Keratinocyte (primary cell): ENCODE measurements around the gene IL6R. TPM values are rescaled to one million over a fixed set of nuclear protein-coding genes. Genes with fewer than 3 reads are reported as not detected.
A peak's percentile ranks its signal among the peaks of the same experiment; 100 is the strongest.

ENCODE experiments used
- DNase-seq: peaks from one replicate; pipeline ENCODE4 v3.0.0-alpha.2; 2011; ENCODE audit warnings: low read depth, missing footprints, low spot score
- FAIRE-seq: peaks from 2 replicates; lab custom pipeline; 2011; peaks lifted over from hg19 to GRCh38; lab: Jason Lieb, UNC
- H2AFZ ChIP-seq: 2 replicates; pipeline ENCODE4 v1.6.0; 2012; ENCODE audit warnings: low read length, control low read depth, inconsistent platforms; ENCODE audit not compliant: control insufficient read depth
- H3K27ac ChIP-seq: 2 replicates; pipeline ENCODE4 v1.5.1; 2011; ENCODE audit warnings: low read length; ENCODE audit not compliant: control insufficient read depth, insufficient read depth
- H3K27me3 ChIP-seq: 3 replicates; pipeline ENCODE4 v1.6.0; 2011; ENCODE audit warnings: low read length; ENCODE audit not compliant: control insufficient read depth, insufficient read depth; ENCODE audit errors: extremely low read depth
- H3K36me3 ChIP-seq, 2 experiments: 2 replicates in 1 of 2; 3 replicates in 1 of 2; pipeline ENCODE4 v1.5.1; 2011; ENCODE audit warnings: low read length in 2 of 2, mild to moderate bottlenecking in 1 of 2; ENCODE audit not compliant: control insufficient read depth in 2 of 2, insufficient read depth in 2 of 2; ENCODE audit errors: extremely low read depth in 1 of 2
- H3K4me1 ChIP-seq: 3 replicates; pipeline ENCODE4 v1.5.1; 2011; ENCODE audit warnings: low read length; ENCODE audit not compliant: control insufficient read depth, insufficient read depth; ENCODE audit errors: extremely low read depth
- H3K4me2 ChIP-seq: 3 replicates; pipeline ENCODE4 v1.6.0; 2011; ENCODE audit warnings: low read depth, low read length; ENCODE audit not compliant: control insufficient read depth, insufficient read depth; ENCODE audit errors: extremely low read depth
- H3K4me3 ChIP-seq, 3 experiments: fragments of 200-600 bp in 1 of 3; sonication (generic) in 1 of 3; 2 replicates in 2 of 3; 3 replicates in 1 of 3; pipeline ENCODE4 v1.5.1; 2011 to 2016; ENCODE audit warnings: low read length in 3 of 3, mild to moderate bottlenecking in 3 of 3, control low read depth in 2 of 3, inconsistent platforms in 1 of 3, low read depth in 1 of 3, mixed read lengths in 1 of 3, mixed run types in 1 of 3, moderate library complexity in 1 of 3; ENCODE audit not compliant: control insufficient read depth in 2 of 3, insufficient read depth in 2 of 3; ENCODE audit errors: extremely low read depth in 1 of 3
- H3K79me2 ChIP-seq: 2 replicates; pipeline ENCODE4 v1.6.0; 2012; ENCODE audit warnings: low read length; ENCODE audit not compliant: control insufficient read depth, insufficient read depth
- H3K9ac ChIP-seq: 3 replicates; pipeline ENCODE4 v1.6.0; 2011; ENCODE audit warnings: low read length; ENCODE audit not compliant: control insufficient read depth, insufficient read depth; ENCODE audit errors: extremely low read depth
- H3K9me1 ChIP-seq: 3 replicates; pipeline ENCODE4 v1.6.0; 2011; ENCODE audit warnings: low read length; ENCODE audit not compliant: control insufficient read depth, insufficient read depth; ENCODE audit errors: extremely low read depth
- H3K9me3 ChIP-seq: 2 replicates; pipeline ENCODE4 v1.5.1; 2012; ENCODE audit warnings: low read depth, low read length; ENCODE audit not compliant: control insufficient read depth
- H4K20me1 ChIP-seq: 3 replicates; pipeline ENCODE4 v1.6.0; 2011; ENCODE audit warnings: low read length; ENCODE audit not compliant: control insufficient read depth, insufficient read depth; ENCODE audit errors: extremely low read depth
- CTCF ChIP-seq, 3 experiments: IDR thresholded peaks in 1 of 3; conservative IDR thresholded peaks in 1 of 3; optimal IDR thresholded peaks in 1 of 3; 2 replicates in 2 of 3; 3 replicates in 1 of 3; pipeline versions ENCODE3 to v1.5.1; 2011; ENCODE audit warnings: low read length in 3 of 3, mild to moderate bottlenecking in 3 of 3, moderate library complexity in 2 of 3, control low read depth in 1 of 3, inconsistent platforms in 1 of 3; ENCODE audit not compliant: insufficient read depth in 2 of 3; ENCODE audit errors: extremely low read depth in 1 of 3
- EZH2 ChIP-seq: IDR thresholded peaks from one replicate; pipeline ENCODE4 v1.6.1; 2012; ENCODE audit warnings: inconsistent platforms, mild to moderate bottlenecking, low read length, moderate library complexity
- dilution Hi-C: fragments of 300-500 bp; cut with MboI; formaldehyde crosslinking; loops from one replicate; pipeline ENCODE4 v1.7.0; 2020; ENCODE audit warnings: low sequenced_read_pairs; ENCODE audit not compliant: extremely low pct_ligation_motif_present
- polyA plus RNA-seq, 5 experiments: library from polyadenylated mRNA; depleted of rRNA in 3 of 5; stranded (reverse) in 3 of 5; stranded (forward) in 1 of 5; unstranded in 1 of 5; fragments of >200 nt; gene quantifications; 1 replicate in 1 of 5; 2 replicates in 3 of 5; 3 replicates in 1 of 5; pipeline versions ENCODE4 v1.2.1 to v1.2.3, GENCODE V29; 2011 to 2012; ENCODE audit warnings: missing spikeins in 2 of 5, low read depth in 1 of 5, low replicate concordance in 1 of 5

Gene IL6R
- polyA plus RNA-seq, 1 donor (not counting 4 experiments of a cell fraction or from before 2014, with no cell fraction given) = 12.6 TPM

- TF ChIP-seq CTCF (optimal IDR thresholded peaks at IDR 0.05 in 1 of 3, IDR thresholded peaks at IDR 0.05 in 1 of 3, conservative IDR thresholded peaks at IDR 0.05 in 1 of 3; ENCODE audit: extremely low read depth in 1 of 3, insufficient read depth in 2 of 3, low read length in 3 of 3) (no peak), EZH2 (no peak)
- peaks cover 34% of the 10 kb centered on the region for H3K4me1 ChIP-seq
- H3K9ac ChIP-seq = no peak overlapping the region
- H3K27ac ChIP-seq = no peak overlapping the region
- dilution Hi-C loops = no loop called here
- no peak overlapping the region for H3K4me2 ChIP-seq
- H3K9me1 ChIP-seq = no peaks in the 10 kb centered on the region
- H3K79me2 ChIP-seq = peaks cover 9% of the 10 kb centered on the region
- no peaks in the 10 kb centered on the region for H3K36me3 ChIP-seq
- no peaks in the 10 kb centered on the region for H3K27me3 ChIP-seq
- no peak overlapping the region for H3K4me3 ChIP-seq
- no peaks in the 10 kb centered on the region for H3K9me3 ChIP-seq
- DNase-seq (no peak), FAIRE-seq (no peak)
- H4K20me1 ChIP-seq = no peaks in the 10 kb centered on the region
- no peak overlapping the region for H2AFZ ChIP-seq
Measured at GRCh38 chr1:154403983-154404382, 1.2 kb upstream of the IL6R start.

GRCh38 chr1:154404511-154404931, 622 bp upstream of the IL6R start:
- H4K20me1 ChIP-seq = no peaks in the 10 kb centered on the region
- no peaks in the 10 kb centered on the region for H3K27me3 ChIP-seq
- dilution Hi-C loops = no loop called here
- H3K9me3 ChIP-seq = no peaks in the 10 kb centered on the region
- H3K9me1 ChIP-seq = no peaks in the 10 kb centered on the region
- H2AFZ ChIP-seq = peak overlapping the region; percentile 80
- peaks cover 34% of the 10 kb centered on the region for H3K4me1 ChIP-seq
- no peak for FAIRE-seq
- peaks cover 13% of the 10 kb centered on the region for H3K79me2 ChIP-seq
- no peak for DNase-seq
- TF ChIP-seq CTCF (optimal IDR thresholded peaks at IDR 0.05 in 1 of 3, IDR thresholded peaks at IDR 0.05 in 1 of 3, conservative IDR thresholded peaks at IDR 0.05 in 1 of 3; ENCODE audit: extremely low read depth in 1 of 3, insufficient read depth in 2 of 3, low read length in 3 of 3) (no peak), EZH2 (no peak)
- H3K9ac ChIP-seq = peak overlapping the region; percentile 93
- H3K4me3 ChIP-seq = peak overlapping the region in 1 of 3 experiments; percentile 61
- peak overlapping the region; percentile 51 for H3K27ac ChIP-seq
- no peaks in the 10 kb centered on the region for H3K36me3 ChIP-seq
- peak overlapping the region; percentile 98 for H3K4me2 ChIP-seq
